Cerebellar nuclear complex (tissue), 1 donor: ENCODE results near the gene SPACA7.
"Not testable (repeated sequence)": the region's sequence is repeated elsewhere in the genome, so short reads cannot be mapped to it uniquely, and the experiment has no call there.

Experiments used
- DNase-seq, 2 experiments: peaks; one replicate each; lab custom pipeline; 2025; lab: John Stamatoyannopoulos, UW

SPACA7 gene

GRCh38 chr13:112350300-112350699 lies 25.9 kb upstream of the SPACA7 start:
- DNase-seq: no peak

GRCh38 chr13:112351825-112352224 lies 24.3 kb upstream of the SPACA7 start:
- DNase-seq: no peak

- DNase-seq: no peak
Measured at GRCh38 chr13:112353856-112354255, 22.3 kb upstream of the SPACA7 start.

- DNase-seq: no peak
Measured at GRCh38 chr13:112354330-112355273, 21.6 kb upstream of the SPACA7 start.

- DNase-seq: no peak
Measured at GRCh38 chr13:112355274-112355838, 20.8 kb upstream of the SPACA7 start.

GRCh38 chr13:112356190-112356589 lies 20.0 kb upstream of the SPACA7 start:
- DNase-seq: no peak

GRCh38 chr13:112358156-112358555 lies 18.0 kb upstream of the SPACA7 start:
- DNase-seq: no peak

- no peak for DNase-seq
Measured at GRCh38 chr13:112362021-112362420, 14.1 kb upstream of the SPACA7 start.

- DNase-seq: no peak
Measured at GRCh38 chr13:112363867-112364528, 12.2 kb upstream of the SPACA7 start.

GRCh38 chr13:112366907-112367646 lies 9.1 kb upstream of the SPACA7 start:
- no peak for DNase-seq

GRCh38 chr13:112368883-112369282 lies 7.3 kb upstream of the SPACA7 start:
- DNase-seq: no peak

GRCh38 chr13:112370311-112370710 lies 5.8 kb upstream of the SPACA7 start:
- no peak for DNase-seq

- DNase-seq: no peak
Measured at GRCh38 chr13:112374271-112374670, 1.9 kb upstream of the SPACA7 start.

- no peak for DNase-seq
Measured at GRCh38 chr13:112391746-112392145, 15.6 kb downstream of the SPACA7 start.

GRCh38 chr13:112392719-112393118 lies 16.6 kb downstream of the SPACA7 start:
- no peak for DNase-seq

GRCh38 chr13:112395022-112395421 lies 18.9 kb downstream of the SPACA7 start:
- DNase-seq: not testable (repeated sequence)

GRCh38 chr13:112395941-112396340 lies 19.8 kb downstream of the SPACA7 start:
- DNase-seq: not testable (repeated sequence)

- DNase-seq: no peak
Measured at GRCh38 chr13:112397108-112397507, 21.0 kb downstream of the SPACA7 start.

- DNase-seq: not testable (repeated sequence)
Measured at GRCh38 chr13:112398347-112398746, 22.2 kb downstream of the SPACA7 start.

- DNase-seq: not testable (repeated sequence)
Measured at GRCh38 chr13:112409828-112410227, 33.7 kb downstream of the SPACA7 start.

- DNase-seq: no peak
Measured at GRCh38 chr13:112416647-112417046, 40.5 kb downstream of the SPACA7 start.

GRCh38 chr13:112417079-112417478 lies 40.9 kb downstream of the SPACA7 start:
- DNase-seq: no peak
